ENCODE results near the gene SLC7A4. TPM values are rescaled to one million over a fixed set of nuclear protein-coding genes. Genes with fewer than 3 reads are reported as not detected.
"Not testable (repeated sequence)": the region's sequence is repeated elsewhere in the genome, so short reads cannot be mapped to it uniquely, and the experiment has no call there.

The SLC7A4 gene
- total RNA-seq, 1 donor from 2014 or later = not detected

GRCh38 chr22:21076912-21077625 is 44.7 kb upstream of the SLC7A4 start:
- Mint-ChIP-seq H3K27ac (ENCODE audit: unreplicated experiment) (no peak overlapping the region), H3K27me3 (ENCODE audit: unreplicated experiment) (no peaks in the 10 kb centered on the region), H3K9me3 (ENCODE audit: unreplicated experiment) (no peaks in the 10 kb centered on the region), H3K36me3 (ENCODE audit: unreplicated experiment) (no peaks in the 10 kb centered on the region), H3K4me3 (ENCODE audit: unreplicated experiment) (no peak overlapping the region), H3K4me1 (ENCODE audit: unreplicated experiment) (no peaks in the 10 kb centered on the region)
- TF ChIP-seq CTCF (IDR thresholded peaks at IDR 0.05) = no peak
- no peak for DNase-seq (ENCODE audit: extremely low spot score, unreplicated experiment)

- no peak for DNase-seq (ENCODE audit: extremely low spot score, unreplicated experiment)
- Mint-ChIP-seq H3K9me3 (ENCODE audit: unreplicated experiment) (no peaks in the 10 kb centered on the region), H3K4me1 (ENCODE audit: unreplicated experiment) (no peaks in the 10 kb centered on the region), H3K27ac (ENCODE audit: unreplicated experiment) (no peak overlapping the region), H3K4me3 (ENCODE audit: unreplicated experiment) (no peak overlapping the region), H3K27me3 (ENCODE audit: unreplicated experiment) (no peaks in the 10 kb centered on the region), H3K36me3 (ENCODE audit: unreplicated experiment) (no peaks in the 10 kb centered on the region)
- no peak for TF ChIP-seq CTCF (IDR thresholded peaks at IDR 0.05)
These were observed 43.3 kb upstream of the SLC7A4 start for GRCh38 chr22:21075516-21076138.

- Mint-ChIP-seq H3K27me3 (ENCODE audit: unreplicated experiment) (no peaks in the 10 kb centered on the region), H3K4me3 (ENCODE audit: unreplicated experiment) (no peak overlapping the region), H3K4me1 (ENCODE audit: unreplicated experiment) (no peaks in the 10 kb centered on the region), H3K9me3 (ENCODE audit: unreplicated experiment) (no peaks in the 10 kb centered on the region), H3K27ac (ENCODE audit: unreplicated experiment) (no peak overlapping the region), H3K36me3 (ENCODE audit: unreplicated experiment) (no peaks in the 10 kb centered on the region)
- no peak for TF ChIP-seq CTCF (IDR thresholded peaks at IDR 0.05)
- DNase-seq (ENCODE audit: extremely low spot score, unreplicated experiment) = no peak
These were observed 41.8 kb upstream of the SLC7A4 start for GRCh38 chr22:21074102-21074715.

GRCh38 chr22:21073482-21073881 is 41.1 kb upstream of the SLC7A4 start:
- Mint-ChIP-seq H3K4me3 (ENCODE audit: unreplicated experiment) (no peak overlapping the region), H3K36me3 (ENCODE audit: unreplicated experiment) (no peaks in the 10 kb centered on the region), H3K4me1 (ENCODE audit: unreplicated experiment) (no peaks in the 10 kb centered on the region), H3K27me3 (ENCODE audit: unreplicated experiment) (no peaks in the 10 kb centered on the region), H3K27ac (ENCODE audit: unreplicated experiment) (no peak overlapping the region), H3K9me3 (ENCODE audit: unreplicated experiment) (no peaks in the 10 kb centered on the region)
- no peak for DNase-seq (ENCODE audit: extremely low spot score, unreplicated experiment)
- TF ChIP-seq CTCF (IDR thresholded peaks at IDR 0.05) = no peak

GRCh38 chr22:21073023-21073422 is 40.7 kb upstream of the SLC7A4 start:
- no peak overlapping the region for H3K27ac Mint-ChIP-seq (ENCODE audit: unreplicated experiment)
- no peak for DNase-seq (ENCODE audit: extremely low spot score, unreplicated experiment)

GRCh38 chr22:21071796-21072195 is 39.4 kb upstream of the SLC7A4 start:
- not testable (repeated sequence) for H3K9me3 Mint-ChIP-seq (ENCODE audit: unreplicated experiment); H3K27me3 Mint-ChIP-seq (ENCODE audit: unreplicated experiment); DNase-seq (ENCODE audit: extremely low spot score, unreplicated experiment); H3K4me1 Mint-ChIP-seq (ENCODE audit: unreplicated experiment); H3K4me3 Mint-ChIP-seq (ENCODE audit: unreplicated experiment); H3K27ac Mint-ChIP-seq (ENCODE audit: unreplicated experiment); H3K36me3 Mint-ChIP-seq (ENCODE audit: unreplicated experiment)

More at GRCh38 chr22:21073023-21073422, 40.7 kb upstream of the SLC7A4 start:
- Mint-ChIP-seq H3K4me3 (ENCODE audit: unreplicated experiment) (no peak overlapping the region), H3K9me3 (ENCODE audit: unreplicated experiment) (no peaks in the 10 kb centered on the region), H3K36me3 (ENCODE audit: unreplicated experiment) (no peaks in the 10 kb centered on the region), H3K4me1 (ENCODE audit: unreplicated experiment) (no peaks in the 10 kb centered on the region), H3K27me3 (ENCODE audit: unreplicated experiment) (no peaks in the 10 kb centered on the region)
- TF ChIP-seq CTCF (IDR thresholded peaks at IDR 0.05) = no peak
